Neural progenitor cell (in vitro differentiated cells): ENCODE results near the gene SMAD4. TPM values are rescaled to one million over a fixed set of nuclear protein-coding genes. Genes with fewer than 3 reads are reported as not detected.

Source experiments
- DNase-seq: peaks from one replicate; pipeline ENCODE4 v3.0.0-alpha.2; 2016; ENCODE audit warnings: low spot score
- H2AFZ ChIP-seq: fragments of 200-600 bp; sonication (generic); replicated peaks from 2 replicates; pipeline ENCODE4 v1.6.1; 2016; ENCODE audit warnings: antibody characterized with exemption
- H3F3A ChIP-seq: fragments of 200-600 bp; sonication (generic); 2 replicates; pipeline ENCODE4 v1.6.1; 2016; ENCODE audit warnings: antibody characterized with exemption, low read depth
- H3K27ac ChIP-seq: fragments of 200-600 bp; sonication (generic); 2 replicates; pipeline ENCODE4 v1.5.1; 2016; ENCODE audit warnings: mild to moderate bottlenecking
- H3K27me3 ChIP-seq: fragments of 200-600 bp; sonication (generic); 2 replicates; pipeline ENCODE4 v1.6.1; 2016; ENCODE audit warnings: mild to moderate bottlenecking, moderate library complexity
- H3K36me3 ChIP-seq: fragments of 200-600 bp; sonication (generic); 2 replicates; pipeline ENCODE4 v1.5.1; 2016
- H3K4me1 ChIP-seq: fragments of 200-600 bp; sonication (generic); 2 replicates; pipeline ENCODE4 v1.6.1; 2016; ENCODE audit warnings: mixed run types
- H3K4me2 ChIP-seq: fragments of 200-600 bp; sonication (generic); 2 replicates; pipeline ENCODE4 v1.6.1; 2016
- H3K4me3 ChIP-seq: fragments of 200-600 bp; sonication (generic); 2 replicates; pipeline ENCODE4 v1.5.1; 2016
- H3K79me2 ChIP-seq: fragments of 200-600 bp; sonication (generic); 2 replicates; pipeline ENCODE4 v1.6.1; 2016; ENCODE audit warnings: low read depth
- H3K9ac ChIP-seq: fragments of 200-600 bp; sonication (generic); 2 replicates; pipeline ENCODE4 v1.6.1; 2016
- H3K9me3 ChIP-seq: fragments of 200-600 bp; sonication (generic); 2 replicates; pipeline ENCODE4 v1.5.1; 2016; ENCODE audit warnings: low read depth
- H4K20me1 ChIP-seq: fragments of 200-600 bp; sonication (generic); 2 replicates; pipeline ENCODE4 v1.6.1; 2016; ENCODE audit warnings: low read depth
- H3K27ac Mint-ChIP-seq: 3 replicates; pipeline ENCODE4 v1.8.0; 2021; ENCODE audit warnings: mixed read lengths
- H3K27me3 Mint-ChIP-seq: 2 replicates; pipeline ENCODE4 v1.8.0; 2022; ENCODE audit warnings: low read depth, mild to moderate bottlenecking, inconsistent platforms, moderate library complexity, mixed read lengths; ENCODE audit not compliant: insufficient read depth
- H3K36me3 Mint-ChIP-seq: 3 replicates; pipeline ENCODE4 v1.8.0; 2021; ENCODE audit warnings: mixed read lengths
- H3K4me1 Mint-ChIP-seq: 3 replicates; pipeline ENCODE4 v1.8.0; 2021; ENCODE audit warnings: mixed read lengths
- H3K4me3 Mint-ChIP-seq: 3 replicates; pipeline ENCODE4 v1.8.0; 2021; ENCODE audit warnings: mild to moderate bottlenecking, moderate library complexity, mixed read lengths
- H3K9me3 Mint-ChIP-seq: 3 replicates; pipeline ENCODE4 v1.8.0; 2020; ENCODE audit warnings: mixed read lengths
- CTCF ChIP-seq: fragments of 200-600 bp; sonication (generic); IDR thresholded peaks from 2 replicates; pipeline ENCODE4 v1.5.1; 2017; ENCODE audit warnings: antibody characterized with exemption, mild to moderate bottlenecking
- EZH2 ChIP-seq: fragments of 200-600 bp; sonication (generic); IDR thresholded peaks from 2 replicates; pipeline ENCODE4 v1.6.1; 2017; ENCODE audit warnings: antibody characterized with exemption, mild to moderate bottlenecking, moderate library complexity
- EZH2phosphoT487 ChIP-seq: fragments of 200-600 bp; sonication (generic); IDR thresholded peaks from 2 replicates; pipeline ENCODE4 v1.6.1; 2017; ENCODE audit warnings: antibody characterized with exemption
- total RNA-seq: library from RNA; depleted of rRNA; stranded (reverse); fragments of >200 nt; gene quantifications from 2 replicates; pipeline ENCODE4 v1.2.3, GENCODE V29; 2015; ENCODE audit warnings: low replicate concordance

Gene SMAD4
- total RNA-seq, 1 donor from 2014 or later: 310 TPM

- Histone ChIP-seq H3K36me3 (no peaks in the 10 kb centered on the region), H3K79me2 (no peaks in the 10 kb centered on the region), H3K27ac (no peak overlapping the region), H3K4me3 (no peak overlapping the region), H3K9ac (no peak overlapping the region), H3K4me1 (peaks cover 3% of the 10 kb centered on the region), H4K20me1 (no peaks in the 10 kb centered on the region), H3F3A (no peaks in the 10 kb centered on the region), H3K9me3 (no peaks in the 10 kb centered on the region), H3K4me2 (no peak overlapping the region), H3K27me3 (no peaks in the 10 kb centered on the region), H2AFZ (no peak overlapping the region)
- H3K36me3 Mint-ChIP-seq: peaks cover under 1% of the 10 kb centered on the region
- peaks cover 10% of the 10 kb centered on the region for H3K9me3 Mint-ChIP-seq
- no peaks in the 10 kb centered on the region for H3K4me1 Mint-ChIP-seq
- no peak for TF ChIP-seq EZH2phosphoT487
- no peak overlapping the region for H3K27ac Mint-ChIP-seq
- H3K4me3 Mint-ChIP-seq: no peak overlapping the region
- peaks cover 3% of the 10 kb centered on the region for H3K27me3 Mint-ChIP-seq
- DNase-seq: no peak
These were observed 22.8 kb upstream of the SMAD4 start for GRCh38 chr18:51006948-51007789.

- Histone ChIP-seq H3K9me3 (no peaks in the 10 kb centered on the region), H3F3A (no peaks in the 10 kb centered on the region), H3K36me3 (no peaks in the 10 kb centered on the region), H3K9ac (no peak overlapping the region), H3K27me3 (no peaks in the 10 kb centered on the region), H3K4me2 (no peak overlapping the region), H3K4me1 (peaks cover 3% of the 10 kb centered on the region), H3K79me2 (no peaks in the 10 kb centered on the region), H4K20me1 (no peaks in the 10 kb centered on the region), H3K27ac (no peak overlapping the region), H3K4me3 (no peak overlapping the region), H2AFZ (no peak overlapping the region)
- no peaks in the 10 kb centered on the region for H3K4me1 Mint-ChIP-seq
- peaks cover 9% of the 10 kb centered on the region for H3K9me3 Mint-ChIP-seq
- H3K27me3 Mint-ChIP-seq: peaks cover 3% of the 10 kb centered on the region
- H3K36me3 Mint-ChIP-seq: no peaks in the 10 kb centered on the region
- peak; percentile 8 for DNase-seq
- H3K4me3 Mint-ChIP-seq: no peak overlapping the region
- H3K27ac Mint-ChIP-seq: no peak overlapping the region
- TF ChIP-seq CTCF (no peak), EZH2 (no peak), EZH2phosphoT487 (no peak)
These were observed 22.2 kb upstream of the SMAD4 start for GRCh38 chr18:51007790-51008139.

- Histone ChIP-seq H3K4me3 (no peak overlapping the region), H3F3A (peaks cover 3% of the 10 kb centered on the region), H3K9ac (no peak overlapping the region), H3K79me2 (no peaks in the 10 kb centered on the region), H3K4me1 (peaks cover 4% of the 10 kb centered on the region), H3K27ac (no peak overlapping the region), H4K20me1 (no peaks in the 10 kb centered on the region), H3K4me2 (no peak overlapping the region), H2AFZ (no peak overlapping the region), H3K36me3 (no peaks in the 10 kb centered on the region), H3K9me3 (no peaks in the 10 kb centered on the region), H3K27me3 (no peaks in the 10 kb centered on the region)
- no peaks in the 10 kb centered on the region for H3K27me3 Mint-ChIP-seq
- TF ChIP-seq CTCF: no peak
- TF ChIP-seq EZH2: no peak
- no peak overlapping the region for H3K4me3 Mint-ChIP-seq
- H3K9me3 Mint-ChIP-seq: no peaks in the 10 kb centered on the region
- H3K36me3 Mint-ChIP-seq: no peaks in the 10 kb centered on the region
- no peak for DNase-seq
- no peaks in the 10 kb centered on the region for H3K4me1 Mint-ChIP-seq
- H3K27ac Mint-ChIP-seq: no peak overlapping the region
These were observed 20.9 kb upstream of the SMAD4 start for GRCh38 chr18:51009072-51009471.

GRCh38 chr18:51010218-51010617, 19.8 kb upstream of the SMAD4 start:
- no peaks in the 10 kb centered on the region for H3K79me2 ChIP-seq
- no peak overlapping the region for H3K4me2 ChIP-seq
- Mint-ChIP-seq H3K9me3 (no peaks in the 10 kb centered on the region), H3K27me3 (no peaks in the 10 kb centered on the region), H3K4me3 (no peak overlapping the region), H3K4me1 (peaks cover 3% of the 10 kb centered on the region), H3K27ac (no peak overlapping the region), H3K36me3 (no peaks in the 10 kb centered on the region)
- H3K27me3 ChIP-seq: no peaks in the 10 kb centered on the region
- no peak overlapping the region for H3K27ac ChIP-seq
- no peak for DNase-seq
- H3K36me3 ChIP-seq: no peaks in the 10 kb centered on the region
- H3K9me3 ChIP-seq: no peaks in the 10 kb centered on the region
- no peak overlapping the region for H3K4me3 ChIP-seq
- no peak overlapping the region for H3K9ac ChIP-seq
- peaks cover 7% of the 10 kb centered on the region for H4K20me1 ChIP-seq
- TF ChIP-seq EZH2phosphoT487: no peak
- TF ChIP-seq EZH2: no peak
- TF ChIP-seq CTCF: no peak
- H2AFZ ChIP-seq: no peak overlapping the region
- peaks cover 8% of the 10 kb centered on the region for H3F3A ChIP-seq
- H3K4me1 ChIP-seq: peaks cover 12% of the 10 kb centered on the region
